Ascending aorta (tissue), 2 donors: Measurements from ENCODE around the gene PDE9A. TPM values are rescaled to one million over a fixed set of nuclear protein-coding genes. Genes with fewer than 3 reads are reported as not detected.
"Not testable (repeated sequence)": the region's sequence is repeated elsewhere in the genome, so short reads cannot be mapped to it uniquely, and the experiment has no call there.

Experiments used
- DNase-seq, 2 donors: peaks; one replicate each; pipeline ENCODE4 v3.0.0-alpha.2; 2019; ENCODE audit warnings: low spot score in 2 of 2
- H3K27ac ChIP-seq, 2 donors: fragments of 200-600 bp; sonication (generic); one replicate each; pipeline ENCODE4 v1.5.1; 2016 to 2017; ENCODE audit warnings: mild to moderate bottlenecking in 1 of 2
- H3K27me3 ChIP-seq: fragments of 200-600 bp; sonication (generic); one replicate; pipeline ENCODE4 v1.5.1; 2017
- H3K36me3 ChIP-seq, 2 donors: fragments of 200-600 bp; sonication (generic); one replicate each; pipeline ENCODE4 v1.5.1; 2016
- H3K4me1 ChIP-seq, 2 donors: fragments of 200-600 bp; sonication (generic); one replicate each; pipeline ENCODE4 v1.5.1; 2016 to 2017; ENCODE audit warnings: mild to moderate bottlenecking in 1 of 2
- H3K4me3 ChIP-seq, 2 donors: fragments of 200-600 bp; sonication (generic); one replicate each; pipeline ENCODE4 v1.5.1; 2016 to 2017; ENCODE audit warnings: mild to moderate bottlenecking in 1 of 2
- H3K9me3 ChIP-seq, 2 donors: fragments of 200-600 bp; sonication (generic); one replicate each; pipeline ENCODE4 v1.5.1; 2016
- CTCF ChIP-seq, 3 experiments: fragments of 200-600 bp in 2 of 3; fragments of 450-650 bp in 1 of 3; sonication (generic) in 2 of 3; IDR thresholded peaks; one replicate each; pipeline ENCODE4 v1.5.1; 2016 to 2019; ENCODE audit warnings: antibody characterized with exemption in 3 of 3, mild to moderate bottlenecking in 1 of 3, moderate library complexity in 1 of 3
- intact Hi-C: fragments of 100-400 bp; cut with DNase I; formaldehyde crosslinking; loops from one replicate; pipeline ENCODE4 v1.15.1; 2023
- total RNA-seq: library from RNA; depleted of rRNA; stranded (reverse); fragments of >200 nt; gene quantifications from one replicate; pipeline ENCODE4 v1.1.0, GENCODE V29; 2016

PDE9A gene
- total RNA-seq, 1 donor from 2014 or later = 2.2 TPM

- DNase-seq = no peak
- Histone ChIP-seq H3K4me1 (no peaks in the 10 kb centered on the region), H3K27ac (no peak overlapping the region), H3K9me3 (no peaks in the 10 kb centered on the region), H3K27me3 (no peaks in the 10 kb centered on the region), H3K4me3 (no peak overlapping the region), H3K36me3 (no peaks in the 10 kb centered on the region)
- intact Hi-C loops = no loop called here
- TF ChIP-seq CTCF (IDR thresholded peaks at IDR 0.05) = no peak
These were observed 41.6 kb upstream of the PDE9A start for GRCh38 chr21:42611852-42612251.

- H3K9me3 ChIP-seq = no peaks in the 10 kb centered on the region
- no peak for DNase-seq
- H3K36me3 ChIP-seq = no peaks in the 10 kb centered on the region
- intact Hi-C loops = no loop called here
- no peaks in the 10 kb centered on the region for H3K27me3 ChIP-seq
- H3K4me3 ChIP-seq = no peak overlapping the region
- H3K4me1 ChIP-seq = no peaks in the 10 kb centered on the region
- TF ChIP-seq CTCF (IDR thresholded peaks at IDR 0.05) = no peak
- no peak overlapping the region for H3K27ac ChIP-seq
These were observed 41.0 kb upstream of the PDE9A start for GRCh38 chr21:42612390-42612789.

- intact Hi-C loops = no loop called here
- H3K9me3 ChIP-seq = no peaks in the 10 kb centered on the region
- H3K27ac ChIP-seq = no peak overlapping the region
- no peaks in the 10 kb centered on the region for H3K4me1 ChIP-seq
- DNase-seq = no peak
- H3K36me3 ChIP-seq = no peaks in the 10 kb centered on the region
- no peak for TF ChIP-seq CTCF (IDR thresholded peaks at IDR 0.05)
- no peaks in the 10 kb centered on the region for H3K27me3 ChIP-seq
- H3K4me3 ChIP-seq = no peak overlapping the region
These were observed 39.7 kb upstream of the PDE9A start for GRCh38 chr21:42613756-42614155.

GRCh38 chr21:42614396-42614795 is 39.0 kb upstream of the PDE9A start:
- no peak overlapping the region for H3K27ac ChIP-seq
- no peaks in the 10 kb centered on the region for H3K9me3 ChIP-seq
- no peak for DNase-seq
- H3K36me3 ChIP-seq = no peaks in the 10 kb centered on the region
- intact Hi-C loops = no loop called here
- no peaks in the 10 kb centered on the region for H3K27me3 ChIP-seq
- TF ChIP-seq CTCF (IDR thresholded peaks at IDR 0.05) = no peak
- no peaks in the 10 kb centered on the region for H3K4me1 ChIP-seq
- H3K4me3 ChIP-seq = no peak overlapping the region

DNA sequence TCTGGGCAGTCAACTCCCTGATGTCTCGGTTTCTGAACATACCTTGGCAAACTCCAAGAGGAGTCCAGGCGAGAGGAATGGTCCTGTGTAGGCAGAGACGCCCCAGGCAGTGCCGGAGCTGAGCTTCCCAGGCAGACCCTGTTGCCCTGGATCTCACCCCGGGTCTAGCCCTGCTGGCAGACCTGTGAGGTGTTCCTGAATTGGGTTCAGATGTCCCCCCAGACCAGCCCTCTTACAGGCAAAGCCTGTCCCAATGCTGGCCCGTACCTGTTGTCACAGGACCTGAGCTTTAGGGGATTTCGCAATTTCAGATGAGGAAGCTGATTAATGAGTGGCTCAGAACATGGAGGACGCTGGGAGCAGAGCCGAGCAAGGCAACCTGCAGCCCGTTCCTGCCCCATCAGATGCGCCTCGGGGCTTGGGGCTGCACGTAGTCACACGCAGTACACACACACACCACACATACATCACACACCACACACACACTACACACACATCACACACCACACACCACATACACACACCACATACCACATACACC is 38.5 kb upstream of the PDE9A start:
- no peak overlapping the region for H3K4me3 ChIP-seq
- H3K36me3 ChIP-seq = no peaks in the 10 kb centered on the region
- no peak overlapping the region for H3K27ac ChIP-seq
- no peaks in the 10 kb centered on the region for H3K4me1 ChIP-seq
- TF ChIP-seq CTCF (IDR thresholded peaks at IDR 0.05) = no peak
- intact Hi-C loops = no loop called here
- H3K27me3 ChIP-seq = no peaks in the 10 kb centered on the region
- DNase-seq = no peak
- H3K9me3 ChIP-seq = no peaks in the 10 kb centered on the region

- H3K36me3 ChIP-seq, H3K4me3 ChIP-seq, intact Hi-C loops, H3K27ac ChIP-seq, H3K27me3 ChIP-seq, DNase-seq, H3K4me1 ChIP-seq, H3K9me3 ChIP-seq: not testable (repeated sequence)
These were observed 38.0 kb upstream of the PDE9A start for GRCh38 chr21:42615377-42615776.
